K562 (cell line): ENCODE data around the gene POC1B. TPM values are rescaled to one million over a fixed set of nuclear protein-coding genes. Genes with fewer than 3 reads are reported as not detected.

Experiments
- ATAC-seq: fragments of 200-7000 bp; cut with Tn5 transposase; 3 replicates; pipeline ENCODE4 v1.9.1; 2020; ENCODE audit warnings: moderate library complexity
- BruUV-seq: library from RNA; stranded (reverse); fragments of 400-500 nt; replicated peaks from 2 replicates; lab custom pipeline; 2021; lab: Mats Ljungman, UMichigan
- CTCF ChIA-PET: fragments of 300-600 bp; formaldehyde crosslinking; extraction: SDS; loops from one replicate; lab custom pipeline; 2021; ENCODE audit warnings: low intra/inter-chr PET ratio; lab: Yijun Ruan, JAX
- POLR2A ChIA-PET: fragments of 300-600, 350-650 bp; sonication (Branson Sonifier 250); formaldehyde crosslinking; extraction: SDS; loops from one replicate; lab custom pipeline; 2021; ENCODE audit warnings: antibody characterized with exemption, inconsistent platforms; lab: Yijun Ruan, JAX
- DNase-seq, 4 experiments: peaks; one replicate each; pipeline versions ENCODE4 v3.0.0 to v3.0.0-alpha.2; 2011 to 2018; ENCODE audit warnings: low spot score in 3 of 4, mixed read lengths in 3 of 4; ENCODE audit errors: extremely low read depth in 1 of 4
- FAIRE-seq: peaks from 2 replicates; lab custom pipeline; 2011; peaks lifted over from hg19 to GRCh38; lab: Jason Lieb, UNC
- H2AFZ ChIP-seq: 2 replicates; pipeline ENCODE4 v1.6.0; 2011; ENCODE audit warnings: low read depth, low read length, control low read depth, inconsistent platforms
- H3K27ac ChIP-seq: fragments of 200-600 bp; 3 replicates; pipeline ENCODE4 v1.8.0; 2011; ENCODE audit warnings: low read depth, mild to moderate bottlenecking, control low read depth, inconsistent platforms, low read length, moderate library complexity, mixed read lengths; ENCODE audit errors: extremely low read depth
- H3K27me3 ChIP-seq, 2 experiments: fragments of 300-600 bp in 1 of 2; 2 replicates in 1 of 2; 3 replicates in 1 of 2; pipeline versions ENCODE4 v1.6.0 to v1.8.0; 2011; ENCODE audit warnings: inconsistent platforms in 2 of 2, low read length in 2 of 2, mild to moderate bottlenecking in 1 of 2, mixed read lengths in 1 of 2, moderate library complexity in 1 of 2; ENCODE audit not compliant: control insufficient read depth in 2 of 2, insufficient read depth in 2 of 2
- H3K36me3 ChIP-seq: fragments of 300-600 bp; 3 replicates; pipeline ENCODE4 v1.8.0; 2011; ENCODE audit warnings: mild to moderate bottlenecking, low read length, inconsistent platforms; ENCODE audit not compliant: control insufficient read depth, insufficient read depth
- H3K4me1 ChIP-seq, 2 experiments: fragments of 200-600 bp in 1 of 2; replicated peaks in 1 of 2; 2 replicates in 1 of 2; 3 replicates in 1 of 2; pipeline versions ENCODE4 v1.5.1 to v1.8.0; 2011; ENCODE audit warnings: inconsistent platforms in 2 of 2, low read length in 2 of 2, mild to moderate bottlenecking in 1 of 2, mixed read lengths in 1 of 2, moderate library complexity in 1 of 2; ENCODE audit not compliant: control insufficient read depth in 2 of 2, insufficient read depth in 2 of 2
- H3K4me2 ChIP-seq: 2 replicates; pipeline ENCODE4 v1.6.1; 2011; ENCODE audit warnings: low read length, control low read depth, inconsistent platforms, mixed read lengths; ENCODE audit not compliant: insufficient read depth
- H3K4me3 ChIP-seq: fragments of 200-600 bp; sonication (generic), shearing (Covaris generic); 2 replicates; pipeline ENCODE4 v1.5.1; 2016; ENCODE audit warnings: control low read depth, inconsistent platforms
- H3K79me2 ChIP-seq: fragments of 200-600 bp; 3 replicates; pipeline ENCODE4 v1.8.0; 2011; ENCODE audit warnings: low read length, inconsistent platforms; ENCODE audit not compliant: control insufficient read depth, insufficient read depth
- H3K9ac ChIP-seq, 2 experiments: 2 replicates each; pipeline versions ENCODE4 v1.6.0 to v1.6.1; 2011; ENCODE audit warnings: low read depth in 2 of 2, low read length in 2 of 2, control low read depth in 1 of 2, inconsistent platforms in 1 of 2, mild to moderate bottlenecking in 1 of 2, mixed read lengths in 1 of 2; ENCODE audit not compliant: insufficient read depth in 1 of 2
- H3K9me1 ChIP-seq: one replicate; pipeline ENCODE4 v1.6.0; 2011; ENCODE audit warnings: inconsistent platforms, mild to moderate bottlenecking, low read length, moderate library complexity; ENCODE audit not compliant: control insufficient read depth, insufficient read depth
- H3K9me3 ChIP-seq: replicated peaks from 2 replicates; pipeline ENCODE4 v1.5.1; 2011; ENCODE audit warnings: low read depth, low read length, inconsistent platforms; ENCODE audit not compliant: control insufficient read depth, insufficient read depth
- H4K20me1 ChIP-seq: replicated peaks from 2 replicates; pipeline ENCODE4 v1.6.1; 2011; ENCODE audit warnings: low read length, inconsistent platforms, mixed read lengths; ENCODE audit not compliant: control insufficient read depth, insufficient read depth
- ETS2 ChIP-seq: IDR thresholded peaks from 2 replicates; pipeline ENCODE4 v1.6.1; 2016; ENCODE audit warnings: borderline replicate concordance, missing genetic modification characterization, mild to moderate bottlenecking, moderate library complexity, missing compliant biosample characterization; ENCODE audit not compliant: poor library complexity, severe bottlenecking
- KDM1A ChIP-seq, 2 experiments: fragments of 450-650 bp; IDR thresholded peaks; 2 replicates each; pipeline ENCODE4 v1.6.1; 2016; ENCODE audit warnings: mild to moderate bottlenecking in 2 of 2
- RBM25 ChIP-seq: fragments of 200-400 bp; formaldehyde crosslinking; IDR thresholded peaks from 2 replicates; pipeline ENCODE4 v1.6.1; 2018; ENCODE audit warnings: low read length, low read depth, moderate library complexity; ENCODE audit not compliant: severe bottlenecking
- SNAPC5 ChIP-seq: fragments of 250-450 bp; sonication (Bioruptor Pico); IDR thresholded peaks from 2 replicates; pipeline ENCODE4 v1.8.0; 2021; ENCODE audit warnings: moderate library complexity, mild to moderate bottlenecking, inconsistent platforms
- TARDBP ChIP-seq: fragments of 450-650 bp; IDR thresholded peaks from 2 replicates; pipeline ENCODE4 v1.6.1; 2016
- ZZZ3 ChIP-seq: fragments of 450-650 bp; IDR thresholded peaks from 2 replicates; pipeline ENCODE4 v1.6.1; 2016; ENCODE audit warnings: antibody characterized with exemption, mild to moderate bottlenecking, moderate library complexity
- WGBS: fragments of 100-300 bp; shearing (Covaris generic); methylation state at CpG from one replicate; pipeline ENCODE4 v1.1.6; 2016; ENCODE audit warnings: low coverage, mixed read lengths; ENCODE audit not compliant: insufficient coverage; ENCODE audit errors: missing lambda C conversion rate; 5-methylcytosine and 5-hydroxymethylcytosine counted together
- in situ Hi-C: fragments of 300-500 bp; cut with MboI; formaldehyde crosslinking; loops from 4 replicates; pipeline ENCODE4 v1.15.0; 2018; ENCODE audit warnings: inconsistent platforms, mixed read lengths
- intact Hi-C: fragments of 100-400 bp; cut with micrococcal nuclease; formaldehyde crosslinking; loops from 2 replicates; pipeline ENCODE4 v1.14.2; 2022
- polyA plus RNA-seq, 8 experiments: library from polyadenylated mRNA; depleted of rRNA in 4 of 8; stranded (reverse) in 5 of 8; unstranded in 3 of 8; fragments of >200 nt; fragmentation: Nextera tagmentation in 2 of 8; fragmentation: Illumina TruSeq in 1 of 8; extraction: Ambion mirVana in 2 of 8; extraction: Trizol in 1 of 8; gene quantifications; 2 replicates each; pipeline versions ENCODE4 v1.2.1 to v1.2.3, GENCODE V29; 2011 to 2014; ENCODE audit warnings: inconsistent platforms in 1 of 8, missing spikeins in 1 of 8
- total RNA-seq, 7 experiments: library from RNA; depleted of rRNA in 6 of 7; stranded (reverse); fragments of >200 nt in 6 of 7; fragmentation: Illumina TruSeq in 2 of 7; extraction: Trizol in 2 of 7; gene quantifications; 2 replicates each; pipeline versions ENCODE4 v1.2.1 to v1.2.3, GENCODE V29; 2011 to 2021; ENCODE audit warnings: low replicate concordance in 1 of 7
- TF ChIP-seq, protein P1 (sequence below): sonication (generic); formaldehyde crosslinking; IDR thresholded peaks from 2 replicates; pipeline ENCODE4 v1.8.0; 2023; ENCODE audit warnings: missing genetic modification reagents, mild to moderate bottlenecking, borderline replicate concordance
- TF ChIP-seq, protein P2 (sequence below): fragments of 450-650 bp; IDR thresholded peaks from 2 replicates; pipeline ENCODE4 v1.6.1; 2014; ENCODE audit warnings: low read depth, mild to moderate bottlenecking, moderate library complexity, borderline replicate concordance
- TF ChIP-seq, protein P3 (sequence below): fragments of 250-450 bp; sonication (Bioruptor Pico); IDR thresholded peaks from 2 replicates; pipeline ENCODE4 v1.5.0; 2020; ENCODE audit warnings: mild to moderate bottlenecking, borderline replicate concordance

The POC1B gene
- total and polyA plus RNA-seq, 9 of the 15 experiments (the other 6 are each of a cell fraction or from before 2014, with no cell fraction given): 4.5 to 16.1 (median 10.4) TPM

DNA sequence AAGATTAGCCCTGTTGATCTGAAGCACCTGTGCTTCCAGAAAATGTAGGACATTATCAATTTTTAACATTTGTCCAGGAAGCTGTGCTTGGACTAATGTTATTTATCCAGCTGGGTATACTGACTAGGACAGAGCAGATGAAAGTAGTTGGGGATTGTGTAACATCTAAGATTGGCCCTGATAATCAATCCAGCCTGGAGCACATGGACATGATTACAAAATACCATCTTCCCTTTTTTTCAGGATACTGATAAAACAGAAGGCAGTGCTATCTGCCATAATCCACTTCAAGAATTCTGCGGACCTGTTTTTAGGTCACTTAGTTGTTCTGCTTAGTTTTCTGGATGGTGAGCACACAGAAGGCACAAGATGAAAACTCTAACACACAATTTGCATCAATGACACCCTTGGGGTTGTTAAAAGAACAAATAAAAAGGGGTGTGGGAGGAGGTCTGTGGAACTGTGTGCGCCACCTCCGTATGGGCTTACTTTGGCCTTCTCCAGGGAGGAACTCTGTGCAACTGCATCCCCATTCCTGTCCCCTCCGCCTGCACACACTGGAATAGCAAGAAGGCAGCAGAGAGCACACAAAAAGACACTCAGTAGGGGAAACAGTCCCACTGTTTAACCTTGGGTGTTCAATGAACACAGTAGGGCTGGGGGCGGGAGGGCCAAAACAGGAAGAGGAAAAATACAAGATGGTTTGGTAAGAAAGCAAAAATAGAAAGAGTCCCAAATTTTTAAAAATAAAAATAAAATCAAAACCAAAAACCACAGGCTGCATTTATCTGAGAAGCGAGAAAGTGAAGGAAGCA lies 142.4 kb downstream of the POC1B start (continued):
- TF ChIP-seq, protein P1, sequence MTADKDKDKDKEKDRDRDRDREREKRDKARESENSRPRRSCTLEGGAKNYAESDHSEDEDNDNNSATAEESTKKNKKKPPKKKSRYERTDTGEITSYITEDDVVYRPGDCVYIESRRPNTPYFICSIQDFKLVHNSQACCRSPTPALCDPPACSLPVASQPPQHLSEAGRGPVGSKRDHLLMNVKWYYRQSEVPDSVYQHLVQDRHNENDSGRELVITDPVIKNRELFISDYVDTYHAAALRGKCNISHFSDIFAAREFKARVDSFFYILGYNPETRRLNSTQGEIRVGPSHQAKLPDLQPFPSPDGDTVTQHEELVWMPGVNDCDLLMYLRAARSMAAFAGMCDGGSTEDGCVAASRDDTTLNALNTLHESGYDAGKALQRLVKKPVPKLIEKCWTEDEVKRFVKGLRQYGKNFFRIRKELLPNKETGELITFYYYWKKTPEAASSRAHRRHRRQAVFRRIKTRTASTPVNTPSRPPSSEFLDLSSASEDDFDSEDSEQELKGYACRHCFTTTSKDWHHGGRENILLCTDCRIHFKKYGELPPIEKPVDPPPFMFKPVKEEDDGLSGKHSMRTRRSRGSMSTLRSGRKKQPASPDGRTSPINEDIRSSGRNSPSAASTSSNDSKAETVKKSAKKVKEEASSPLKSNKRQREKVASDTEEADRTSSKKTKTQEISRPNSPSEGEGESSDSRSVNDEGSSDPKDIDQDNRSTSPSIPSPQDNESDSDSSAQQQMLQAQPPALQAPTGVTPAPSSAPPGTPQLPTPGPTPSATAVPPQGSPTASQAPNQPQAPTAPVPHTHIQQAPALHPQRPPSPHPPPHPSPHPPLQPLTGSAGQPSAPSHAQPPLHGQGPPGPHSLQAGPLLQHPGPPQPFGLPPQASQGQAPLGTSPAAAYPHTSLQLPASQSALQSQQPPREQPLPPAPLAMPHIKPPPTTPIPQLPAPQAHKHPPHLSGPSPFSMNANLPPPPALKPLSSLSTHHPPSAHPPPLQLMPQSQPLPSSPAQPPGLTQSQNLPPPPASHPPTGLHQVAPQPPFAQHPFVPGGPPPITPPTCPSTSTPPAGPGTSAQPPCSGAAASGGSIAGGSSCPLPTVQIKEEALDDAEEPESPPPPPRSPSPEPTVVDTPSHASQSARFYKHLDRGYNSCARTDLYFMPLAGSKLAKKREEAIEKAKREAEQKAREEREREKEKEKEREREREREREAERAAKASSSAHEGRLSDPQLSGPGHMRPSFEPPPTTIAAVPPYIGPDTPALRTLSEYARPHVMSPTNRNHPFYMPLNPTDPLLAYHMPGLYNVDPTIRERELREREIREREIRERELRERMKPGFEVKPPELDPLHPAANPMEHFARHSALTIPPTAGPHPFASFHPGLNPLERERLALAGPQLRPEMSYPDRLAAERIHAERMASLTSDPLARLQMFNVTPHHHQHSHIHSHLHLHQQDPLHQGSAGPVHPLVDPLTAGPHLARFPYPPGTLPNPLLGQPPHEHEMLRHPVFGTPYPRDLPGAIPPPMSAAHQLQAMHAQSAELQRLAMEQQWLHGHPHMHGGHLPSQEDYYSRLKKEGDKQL (CRISPR knock-in tag): no peak

DNA sequence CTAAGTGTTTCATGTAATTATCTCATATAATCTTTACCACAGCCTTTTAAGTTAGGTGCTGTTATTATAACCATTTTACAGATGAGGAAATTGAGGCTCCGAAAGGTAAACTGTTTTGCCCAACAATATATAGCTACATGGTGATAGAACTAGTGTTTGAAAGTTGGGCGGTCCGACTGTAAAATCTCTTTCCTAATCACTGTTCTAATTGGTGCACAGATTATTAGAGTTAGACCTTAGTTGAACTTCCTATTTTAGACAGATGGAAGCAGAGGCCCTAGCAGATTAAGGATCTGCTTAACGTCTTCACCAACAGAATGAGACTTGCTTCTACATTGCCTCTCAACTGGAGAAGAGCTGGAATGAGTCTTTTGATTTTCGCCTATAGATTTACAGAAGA lies 143.5 kb downstream of the POC1B start:
- H3K36me3 ChIP-seq: no peaks in the 10 kb centered on the region
- peaks cover 0 to 10% of the 10 kb centered on the region in 2 experiments; a peak in 1 of 5 replicates for H3K4me1 ChIP-seq
- TF ChIP-seq, protein P2, sequence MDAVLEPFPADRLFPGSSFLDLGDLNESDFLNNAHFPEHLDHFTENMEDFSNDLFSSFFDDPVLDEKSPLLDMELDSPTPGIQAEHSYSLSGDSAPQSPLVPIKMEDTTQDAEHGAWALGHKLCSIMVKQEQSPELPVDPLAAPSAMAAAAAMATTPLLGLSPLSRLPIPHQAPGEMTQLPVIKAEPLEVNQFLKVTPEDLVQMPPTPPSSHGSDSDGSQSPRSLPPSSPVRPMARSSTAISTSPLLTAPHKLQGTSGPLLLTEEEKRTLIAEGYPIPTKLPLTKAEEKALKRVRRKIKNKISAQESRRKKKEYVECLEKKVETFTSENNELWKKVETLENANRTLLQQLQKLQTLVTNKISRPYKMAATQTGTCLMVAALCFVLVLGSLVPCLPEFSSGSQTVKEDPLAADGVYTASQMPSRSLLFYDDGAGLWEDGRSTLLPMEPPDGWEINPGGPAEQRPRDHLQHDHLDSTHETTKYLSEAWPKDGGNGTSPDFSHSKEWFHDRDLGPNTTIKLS: no peak
- TF ChIP-seq RBM25: peak; percentile 24
- TF ChIP-seq KDM1A (IDR thresholded peaks at IDR 0.05): peak; percentile 18 to 27; a peak in 1 of 4 replicates
- no peak for TF ChIP-seq ETS2 (tag)
- no peak for TF ChIP-seq TARDBP
- TF ChIP-seq, protein P3, sequence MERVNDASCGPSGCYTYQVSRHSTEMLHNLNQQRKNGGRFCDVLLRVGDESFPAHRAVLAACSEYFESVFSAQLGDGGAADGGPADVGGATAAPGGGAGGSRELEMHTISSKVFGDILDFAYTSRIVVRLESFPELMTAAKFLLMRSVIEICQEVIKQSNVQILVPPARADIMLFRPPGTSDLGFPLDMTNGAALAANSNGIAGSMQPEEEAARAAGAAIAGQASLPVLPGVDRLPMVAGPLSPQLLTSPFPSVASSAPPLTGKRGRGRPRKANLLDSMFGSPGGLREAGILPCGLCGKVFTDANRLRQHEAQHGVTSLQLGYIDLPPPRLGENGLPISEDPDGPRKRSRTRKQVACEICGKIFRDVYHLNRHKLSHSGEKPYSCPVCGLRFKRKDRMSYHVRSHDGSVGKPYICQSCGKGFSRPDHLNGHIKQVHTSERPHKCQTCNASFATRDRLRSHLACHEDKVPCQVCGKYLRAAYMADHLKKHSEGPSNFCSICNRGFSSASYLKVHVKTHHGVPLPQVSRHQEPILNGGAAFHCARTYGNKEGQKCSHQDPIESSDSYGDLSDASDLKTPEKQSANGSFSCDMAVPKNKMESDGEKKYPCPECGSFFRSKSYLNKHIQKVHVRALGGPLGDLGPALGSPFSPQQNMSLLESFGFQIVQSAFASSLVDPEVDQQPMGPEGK (CRISPR knock-in tag): no peak
- no peak for TF ChIP-seq ZZZ3
- TF ChIP-seq SNAPC5 (CRISPR knock-in tag): no peak
- TF ChIP-seq, all 486 proteins: peak for 2
- Histone ChIP-seq H3K27ac (no peak overlapping the region), H3K27me3 (0 out of 5 replicates have a peak, but pooled peaks cover 0 to 2% of the 10 kb centered on the region in 2 experiments), H3K4me3 (no peak overlapping the region), H3K4me2 (no peak overlapping the region), H3K9ac (no peak overlapping the region), H2AFZ (no peak overlapping the region), H3K79me2 (no peaks in the 10 kb centered on the region), H3K9me1 (no peaks in the 10 kb centered on the region), H3K9me3 (no peaks in the 10 kb centered on the region), H4K20me1 (no peaks in the 10 kb centered on the region)
- ChIA-PET CTCF (no interaction called here), POLR2A (interaction anchor here (1.6 kb wide), 1 partner anchor 11 kb away, joined by 4 read pairs; no protein-coding TSS in a partner anchor)
- no TSS peak for BruUV-seq
- FAIRE-seq (no peak), DNase-seq (no peak), ATAC-seq (no peak)
- WGBS: 10% methylated on average over 5 of the region's 5 CpGs
- in situ Hi-C loops (no loop called here), intact Hi-C loops (no loop called here)
